ENCODE results near the gene BMERB1. TPM values are rescaled to one million over a fixed set of nuclear protein-coding genes. Genes with fewer than 3 reads are reported as not detected.

BMERB1 gene
- total RNA-seq, 1 experiment from 2014 or later = 13.6 TPM

GRCh38 chr16:15559176-15559575 lies 124.8 kb downstream of the BMERB1 start:
- no peak for DNase-seq (ENCODE audit: low spot score)
- ChIA-PET POLR2A (no interaction called here), CTCF (interaction anchor here (1.8 kb wide), 1 partner anchor 9 kb away, joined by 12 read pairs; no protein-coding TSS in a partner anchor)
- Mint-ChIP-seq H3K27me3 (ENCODE audit: low read depth) (no peaks in the 10 kb centered on the region; the same call in 1 of the 2 replicates), H3K9me3 (no peaks in the 10 kb centered on the region), H3K27ac (no peak overlapping the region), H3K36me3 (no peaks in the 10 kb centered on the region), H3K4me3 (no peak overlapping the region), H3K4me1 (peaks cover 18% of the 10 kb centered on the region)
- TF ChIP-seq ATF1 (CRISPR knock-in tag; IDR thresholded peaks at IDR 0.05) (no peak), JAZF1 (CRISPR knock-in tag; IDR thresholded peaks at IDR 0.05) (no peak), ARID4B (CRISPR knock-in tag; IDR thresholded peaks at IDR 0.05; ENCODE audit: borderline replicate concordance) (no peak), SP1 (CRISPR knock-in tag; conservative IDR thresholded peaks at IDR 0.05) (no peak), ZNF138 (CRISPR knock-in tag; conservative IDR thresholded peaks at IDR 0.05) (no peak), FOXP1 (CRISPR knock-in tag; IDR thresholded peaks at IDR 0.05; ENCODE audit: borderline replicate concordance) (no peak), GTF2I (CRISPR knock-in tag; conservative IDR thresholded peaks at IDR 0.05) (no peak), ZNF317 (CRISPR knock-in tag; IDR thresholded peaks at IDR 0.05; ENCODE audit: borderline replicate concordance, low read depth) (no peak), ERG (CRISPR knock-in tag; IDR thresholded peaks at IDR 0.05) (no peak), OVOL2 (CRISPR knock-in tag; IDR thresholded peaks at IDR 0.05; ENCODE audit: borderline replicate concordance) (no peak), TEAD1 (CRISPR knock-in tag; IDR thresholded peaks at IDR 0.05) (no peak), RELA (CRISPR knock-in tag; IDR thresholded peaks at IDR 0.05; ENCODE audit: borderline replicate concordance) (no peak)
- TF ChIP-seq, protein P1, sequence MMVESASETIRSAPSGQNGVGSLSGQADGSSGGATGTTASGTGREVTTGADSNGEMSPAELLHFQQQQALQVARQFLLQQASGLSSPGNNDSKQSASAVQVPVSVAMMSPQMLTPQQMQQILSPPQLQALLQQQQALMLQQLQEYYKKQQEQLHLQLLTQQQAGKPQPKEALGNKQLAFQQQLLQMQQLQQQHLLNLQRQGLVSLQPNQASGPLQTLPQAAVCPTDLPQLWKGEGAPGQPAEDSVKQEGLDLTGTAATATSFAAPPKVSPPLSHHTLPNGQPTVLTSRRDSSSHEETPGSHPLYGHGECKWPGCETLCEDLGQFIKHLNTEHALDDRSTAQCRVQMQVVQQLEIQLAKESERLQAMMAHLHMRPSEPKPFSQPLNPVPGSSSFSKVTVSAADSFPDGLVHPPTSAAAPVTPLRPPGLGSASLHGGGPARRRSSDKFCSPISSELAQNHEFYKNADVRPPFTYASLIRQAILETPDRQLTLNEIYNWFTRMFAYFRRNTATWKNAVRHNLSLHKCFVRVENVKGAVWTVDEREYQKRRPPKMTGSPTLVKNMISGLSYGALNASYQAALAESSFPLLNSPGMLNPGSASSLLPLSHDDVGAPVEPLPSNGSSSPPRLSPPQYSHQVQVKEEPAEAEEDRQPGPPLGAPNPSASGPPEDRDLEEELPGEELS (CRISPR knock-in tag; IDR thresholded peaks at IDR 0.05) = no peak
- TF ChIP-seq, protein P2, sequence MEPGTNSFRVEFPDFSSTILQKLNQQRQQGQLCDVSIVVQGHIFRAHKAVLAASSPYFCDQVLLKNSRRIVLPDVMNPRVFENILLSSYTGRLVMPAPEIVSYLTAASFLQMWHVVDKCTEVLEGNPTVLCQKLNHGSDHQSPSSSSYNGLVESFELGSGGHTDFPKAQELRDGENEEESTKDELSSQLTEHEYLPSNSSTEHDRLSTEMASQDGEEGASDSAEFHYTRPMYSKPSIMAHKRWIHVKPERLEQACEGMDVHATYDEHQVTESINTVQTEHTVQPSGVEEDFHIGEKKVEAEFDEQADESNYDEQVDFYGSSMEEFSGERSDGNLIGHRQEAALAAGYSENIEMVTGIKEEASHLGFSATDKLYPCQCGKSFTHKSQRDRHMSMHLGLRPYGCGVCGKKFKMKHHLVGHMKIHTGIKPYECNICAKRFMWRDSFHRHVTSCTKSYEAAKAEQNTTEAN (CRISPR knock-in tag; IDR thresholded peaks at IDR 0.05) = no peak
- no peak for ATAC-seq

DNA sequence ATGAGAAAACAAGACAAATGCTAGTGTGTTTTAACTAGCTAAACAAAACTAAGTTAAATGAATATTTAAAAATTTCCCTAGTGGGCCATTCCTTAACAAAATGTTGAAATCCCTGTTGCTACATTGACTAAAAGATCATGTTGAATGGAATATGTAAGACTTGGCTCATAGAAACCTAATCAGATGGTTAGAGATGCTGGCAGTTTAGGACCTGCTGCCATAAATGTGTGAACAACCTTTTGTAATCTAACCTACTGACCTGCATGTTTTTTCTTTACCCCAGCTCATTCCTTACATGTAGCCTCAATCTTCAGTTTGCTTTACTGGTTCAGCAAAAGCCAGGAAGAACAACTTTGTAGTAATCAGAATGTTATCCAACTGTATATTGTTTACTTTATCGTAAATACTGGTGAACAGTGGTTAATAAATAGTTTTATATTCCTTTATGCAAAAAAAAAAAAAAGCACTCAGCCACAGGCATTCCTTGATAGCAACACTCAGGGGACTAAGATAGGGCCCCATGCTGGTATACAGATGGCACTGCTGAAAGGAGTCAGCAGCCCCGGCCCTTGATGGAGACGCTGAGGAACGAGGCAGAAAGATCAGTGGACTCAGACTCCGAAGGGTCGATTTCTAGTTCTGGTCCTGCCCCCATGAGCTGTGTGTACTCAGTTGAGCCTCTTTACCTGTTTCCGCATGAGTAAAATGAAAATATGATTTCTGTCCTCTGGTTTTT lies 130.4 kb downstream of the BMERB1 start:
- ChIA-PET POLR2A (no interaction called here), CTCF (interaction anchor here (1.1 kb wide), 1 partner anchor 14 kb away, joined by 4 read pairs; no protein-coding TSS in a partner anchor)
- peaks cover 19% of the 10 kb centered on the region for H3K4me1 Mint-ChIP-seq
- ATAC-seq (no peak), DNase-seq (ENCODE audit: low spot score) (no peak)
- H3K9me3 Mint-ChIP-seq = no peaks in the 10 kb centered on the region
- no peaks in the 10 kb centered on the region for H3K36me3 Mint-ChIP-seq
- no peaks in the 10 kb centered on the region for H3K27me3 Mint-ChIP-seq (ENCODE audit: low read depth)
- H3K27ac Mint-ChIP-seq = no peak overlapping the region
- no peak overlapping the region for H3K4me3 Mint-ChIP-seq
- no peak for TF ChIP-seq ATF1 (CRISPR knock-in tag; IDR thresholded peaks at IDR 0.05)
- TF ChIP-seq, protein P3, sequence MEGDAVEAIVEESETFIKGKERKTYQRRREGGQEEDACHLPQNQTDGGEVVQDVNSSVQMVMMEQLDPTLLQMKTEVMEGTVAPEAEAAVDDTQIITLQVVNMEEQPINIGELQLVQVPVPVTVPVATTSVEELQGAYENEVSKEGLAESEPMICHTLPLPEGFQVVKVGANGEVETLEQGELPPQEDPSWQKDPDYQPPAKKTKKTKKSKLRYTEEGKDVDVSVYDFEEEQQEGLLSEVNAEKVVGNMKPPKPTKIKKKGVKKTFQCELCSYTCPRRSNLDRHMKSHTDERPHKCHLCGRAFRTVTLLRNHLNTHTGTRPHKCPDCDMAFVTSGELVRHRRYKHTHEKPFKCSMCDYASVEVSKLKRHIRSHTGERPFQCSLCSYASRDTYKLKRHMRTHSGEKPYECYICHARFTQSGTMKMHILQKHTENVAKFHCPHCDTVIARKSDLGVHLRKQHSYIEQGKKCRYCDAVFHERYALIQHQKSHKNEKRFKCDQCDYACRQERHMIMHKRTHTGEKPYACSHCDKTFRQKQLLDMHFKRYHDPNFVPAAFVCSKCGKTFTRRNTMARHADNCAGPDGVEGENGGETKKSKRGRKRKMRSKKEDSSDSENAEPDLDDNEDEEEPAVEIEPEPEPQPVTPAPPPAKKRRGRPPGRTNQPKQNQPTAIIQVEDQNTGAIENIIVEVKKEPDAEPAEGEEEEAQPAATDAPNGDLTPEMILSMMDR (IDR thresholded peaks at IDR 0.05) = no peak
- no peak for TF ChIP-seq ZNF532 (CRISPR knock-in tag; IDR thresholded peaks at IDR 0.05; ENCODE audit: borderline replicate concordance)
- no peak for TF ChIP-seq ZBTB21 (CRISPR knock-in tag; IDR thresholded peaks at IDR 0.05; ENCODE audit: borderline replicate concordance)
- no peak for TF ChIP-seq ZNF263 (CRISPR knock-in tag; IDR thresholded peaks at IDR 0.05; ENCODE audit: low read depth)
- no peak for TF ChIP-seq TEAD1 (CRISPR knock-in tag; IDR thresholded peaks at IDR 0.05)
